H1 (cell line): Measurements from ENCODE around the gene ZNF132. TPM values are rescaled to one million over a fixed set of nuclear protein-coding genes. Genes with fewer than 3 reads are reported as not detected.

Source experiments
- ASH2L ChIP-seq: fragments of 200-600, 300-600 bp; sonication (generic); IDR thresholded peaks from one replicate; pipeline ENCODE4 v1.7.1; 2017; ENCODE audit warnings: low read length
- BRCA1 ChIP-seq: IDR thresholded peaks from 2 replicates; pipeline ENCODE4 v1.6.1; 2012; ENCODE audit warnings: low read depth, low read length, improper control_type of control experiment
- CBX8 ChIP-seq: fragments of 300-800, 300-1000 bp; sonication (generic); IDR thresholded peaks from 2 replicates; pipeline ENCODE4 v1.7.1; 2016; ENCODE audit warnings: low read depth, low read length, borderline replicate concordance
- CEBPB ChIP-seq: IDR thresholded peaks from 2 replicates; pipeline ENCODE4 v1.6.1; 2012; ENCODE audit warnings: low read depth, low read length
- CHD1 ChIP-seq: IDR thresholded peaks from 2 replicates; pipeline ENCODE4 v1.6.1; 2012; ENCODE audit warnings: low read depth, low read length, improper control_type of control experiment
- CREB1 ChIP-seq: IDR thresholded peaks from 2 replicates; pipeline ENCODE4 v1.6.1; 2012; ENCODE audit warnings: inconsistent platforms
- EZH2 ChIP-seq: fragments of 200-600 bp; sonication (generic); IDR thresholded peaks from 2 replicates; pipeline ENCODE4 v1.7.1; 2012; ENCODE audit warnings: low read depth, mild to moderate bottlenecking, moderate library complexity, low read length, inconsistent platforms; ENCODE audit not compliant: severe bottlenecking
- GTF2F1 ChIP-seq: IDR thresholded peaks from 2 replicates; pipeline ENCODE4 v1.6.1; 2012; ENCODE audit warnings: low read depth, low read length, improper control_type of control experiment, borderline replicate concordance
- HDAC2 ChIP-seq, 2 experiments: fragments of 300-600 bp in 1 of 2; sonication (generic) in 1 of 2; IDR thresholded peaks; 2 replicates each; pipeline ENCODE4 v1.6.1; 2011 to 2012; ENCODE audit warnings: low read depth in 2 of 2, low read length in 2 of 2, mild to moderate bottlenecking in 2 of 2, moderate library complexity in 2 of 2, borderline replicate concordance in 1 of 2, inconsistent platforms in 1 of 2
- KDM4A ChIP-seq: IDR thresholded peaks from one replicate; pipeline ENCODE4 v1.7.1; 2012; ENCODE audit warnings: low read depth, mild to moderate bottlenecking, moderate library complexity, low read length, inconsistent platforms; ENCODE audit not compliant: severe bottlenecking
- KDM5A ChIP-seq: fragments of 200-600 bp; IDR thresholded peaks from 2 replicates; pipeline ENCODE4 v1.7.1; 2012; ENCODE audit warnings: mild to moderate bottlenecking, low read length, inconsistent platforms, mixed read lengths
- MAFK ChIP-seq: IDR thresholded peaks from 2 replicates; pipeline ENCODE4 v1.6.1; 2012; ENCODE audit warnings: low read depth, mild to moderate bottlenecking, improper control_type of control experiment, low read length
- POU5F1 ChIP-seq: IDR thresholded peaks from 2 replicates; pipeline ENCODE4 v1.6.1; 2011; ENCODE audit warnings: low read depth, mild to moderate bottlenecking, low read length, moderate library complexity
- RAD21 ChIP-seq, 2 experiments: IDR thresholded peaks in 1 of 2; conservative IDR thresholded peaks in 1 of 2; 2 replicates each; pipeline ENCODE4 v1.6.1; 2011; ENCODE audit warnings: low read depth in 2 of 2, low read length in 2 of 2, improper control_type of control experiment in 1 of 2, inconsistent platforms in 1 of 2, mild to moderate bottlenecking in 1 of 2, moderate library complexity in 1 of 2
- SIX5 ChIP-seq: IDR thresholded peaks from 2 replicates; pipeline ENCODE4 v1.6.1; 2011; ENCODE audit warnings: mild to moderate bottlenecking, low read depth, low read length
- SP1 ChIP-seq: IDR thresholded peaks from 2 replicates; pipeline ENCODE4 v1.6.1; 2011; ENCODE audit warnings: low read depth, low read length
- SRF ChIP-seq: IDR thresholded peaks from 2 replicates; pipeline ENCODE4 v1.6.1; 2011; ENCODE audit warnings: mild to moderate bottlenecking, low read depth, low read length, moderate library complexity
- TEAD4 ChIP-seq: IDR thresholded peaks from 2 replicates; pipeline ENCODE4 v1.6.1; 2012; ENCODE audit warnings: low read depth, low read length, inconsistent platforms, mixed read lengths
- YY1 ChIP-seq: IDR thresholded peaks from 2 replicates; pipeline ENCODE4 v1.6.1; 2011; ENCODE audit warnings: low read depth, mild to moderate bottlenecking, low read length
- polyA plus RNA-seq, 7 experiments: library from polyadenylated mRNA; depleted of rRNA in 3 of 7; stranded (reverse) in 5 of 7; unstranded in 2 of 7; fragments of >200 nt in 5 of 7; fragments of 200-250 nt in 2 of 7; gene quantifications; 1 replicate in 5 of 7; 2 replicates in 1 of 7; 4 replicates in 1 of 7; pipeline versions ENCODE4 v1.2.1 to v1.2.3, GENCODE V29; 2011 to 2013; ENCODE audit warnings: missing spikeins in 2 of 7, mixed read lengths in 2 of 7
- total RNA-seq: library from RNA; stranded (reverse); fragmentation: NEBNext Ultra II Directional; extraction: Animal tissue kit (Norgen Biotek cat#: 25700); gene quantifications from 2 replicates; pipeline ENCODE4 v1.2.1, GENCODE V29; 2021
- TF ChIP-seq, protein P1 (sequence below): IDR thresholded peaks from 2 replicates; pipeline ENCODE4 v1.6.1; 2011; ENCODE audit warnings: low read depth, mild to moderate bottlenecking, low read length; ENCODE audit not compliant: insufficient read depth
- TF ChIP-seq, protein P2 (sequence below): IDR thresholded peaks from 2 replicates; pipeline ENCODE4 v1.6.1; 2012; ENCODE audit warnings: low read length, inconsistent platforms

ZNF132 gene
- total and polyA plus RNA-seq, 2 of the 8 experiments (the other 6 are each of a cell fraction or from before 2014, with no cell fraction given), result 0.89 to 1.9 TPM

DNA sequence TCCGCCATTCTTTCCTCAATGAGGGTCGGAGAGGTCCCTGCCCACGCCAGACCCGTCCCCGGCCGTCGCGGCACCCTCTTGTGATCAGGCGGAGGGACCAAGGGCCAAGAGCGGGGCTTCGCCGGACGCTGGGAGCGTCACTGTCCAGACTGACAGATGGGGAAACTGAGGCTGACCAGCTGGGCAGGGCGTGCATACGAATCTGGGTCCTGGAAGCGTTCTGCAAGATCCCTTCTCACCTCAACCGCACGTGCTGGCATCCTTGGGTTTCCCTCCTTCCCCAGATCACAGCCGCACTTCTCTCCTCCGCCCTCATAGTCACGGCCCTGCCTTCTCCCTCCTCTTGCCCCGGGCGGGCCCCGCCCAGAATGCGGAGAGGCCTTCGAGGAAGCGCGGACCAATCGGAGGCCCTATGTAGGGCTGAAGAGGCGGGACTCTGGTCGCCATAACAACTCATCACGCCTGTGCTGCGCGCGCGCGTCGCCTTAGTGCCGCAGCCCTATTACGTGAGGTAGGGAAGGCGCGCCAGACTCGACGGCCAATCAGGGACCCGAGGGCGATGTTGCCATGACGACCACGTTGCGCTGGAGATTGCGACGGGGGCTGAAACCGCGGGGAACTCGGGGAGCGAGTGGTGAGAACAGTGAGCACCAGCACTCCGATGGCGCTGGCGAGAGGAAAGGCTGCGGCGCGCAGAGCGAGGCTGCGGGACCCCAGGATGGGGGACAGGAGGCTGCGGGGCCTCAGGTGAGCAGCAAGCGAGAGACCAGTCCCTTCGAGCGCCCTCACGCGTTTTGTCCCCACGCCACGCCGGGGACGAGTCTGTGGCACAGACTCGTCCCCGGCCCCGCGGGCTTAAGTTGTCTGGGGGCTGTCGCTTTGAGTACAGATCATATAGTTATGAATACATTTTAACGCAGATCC lies 38.8 kb downstream of the ZNF132 start (continued):
- TF ChIP-seq, protein P1, sequence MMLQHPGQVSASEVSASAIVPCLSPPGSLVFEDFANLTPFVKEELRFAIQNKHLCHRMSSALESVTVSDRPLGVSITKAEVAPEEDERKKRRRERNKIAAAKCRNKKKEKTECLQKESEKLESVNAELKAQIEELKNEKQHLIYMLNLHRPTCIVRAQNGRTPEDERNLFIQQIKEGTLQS, result 0 out of 2 replicates have a peak, but pooled peaks have one; percentile 53
- TF ChIP-seq MAFK (no peak), CBX8 (no peak), CREB1 (peak; percentile 98), GTF2F1 (no peak), KDM4A (peak; percentile 63), HDAC2 (IDR thresholded peaks at IDR 0.05; ENCODE audit: borderline replicate concordance in 1 of 2, low read depth in 2 of 2, low read length in 2 of 2) (0 out of 4 replicates have a peak, but pooled peaks of 1 of the 2 experiments have one; percentile 12), BRCA1 (no peak), YY1 (no peak), KDM5A (0 out of 2 replicates have a peak, but pooled peaks have one; percentile 29), EZH2 (no peak), POU5F1 (no peak), ASH2L (peak; percentile 20), CHD1 (no peak), RAD21 (IDR thresholded peaks at IDR 0.05 in 1 of 2, conservative IDR thresholded peaks at IDR 0.05 in 1 of 2; ENCODE audit: low read depth in 2 of 2, low read length in 2 of 2) (no peak), TEAD4 (0 out of 2 replicates have a peak, but pooled peaks have one; percentile 36), SRF (peak; percentile 49; the same call in 1 of the 2 replicates), CEBPB (0 out of 2 replicates have a peak, but pooled peaks have one; percentile 1), SIX5 (no peak), SP1 (peak; percentile 65)
- TF ChIP-seq, protein P2, sequence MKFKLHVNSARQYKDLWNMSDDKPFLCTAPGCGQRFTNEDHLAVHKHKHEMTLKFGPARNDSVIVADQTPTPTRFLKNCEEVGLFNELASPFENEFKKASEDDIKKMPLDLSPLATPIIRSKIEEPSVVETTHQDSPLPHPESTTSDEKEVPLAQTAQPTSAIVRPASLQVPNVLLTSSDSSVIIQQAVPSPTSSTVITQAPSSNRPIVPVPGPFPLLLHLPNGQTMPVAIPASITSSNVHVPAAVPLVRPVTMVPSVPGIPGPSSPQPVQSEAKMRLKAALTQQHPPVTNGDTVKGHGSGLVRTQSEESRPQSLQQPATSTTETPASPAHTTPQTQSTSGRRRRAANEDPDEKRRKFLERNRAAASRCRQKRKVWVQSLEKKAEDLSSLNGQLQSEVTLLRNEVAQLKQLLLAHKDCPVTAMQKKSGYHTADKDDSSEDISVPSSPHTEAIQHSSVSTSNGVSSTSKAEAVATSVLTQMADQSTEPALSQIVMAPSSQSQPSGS, result no peak
